Spleen (tissue), 7 donors: ENCODE results near the gene METTL23.

Experiments used
- POLR2A ChIP-seq, 3 donors: fragments of 450-650 bp; IDR thresholded peaks; one replicate each; pipeline ENCODE4 v1.5.1; 2017; ENCODE audit warnings: antibody characterized with exemption in 3 of 3, mild to moderate bottlenecking in 1 of 3
- POLR2AphosphoS5 ChIP-seq, 3 donors: sonication (generic); formaldehyde crosslinking; IDR thresholded peaks; one replicate each; pipeline ENCODE4 v1.5.1; 2017; ENCODE audit warnings: antibody characterized with exemption in 3 of 3
- TF ChIP-seq, protein P1 (sequence below), 11 experiments: fragments of 200-600 bp in 7 of 11; fragments of 450-650 bp in 4 of 11; sonication (generic) in 4 of 11; IDR thresholded peaks in 8 of 11; conservative IDR thresholded peaks in 3 of 11; 1 replicate in 7 of 11; 2 replicates in 4 of 11; pipeline versions ENCODE4 v1.4.0 to v1.8.0; 2016 to 2021; ENCODE audit warnings: antibody characterized with exemption in 11 of 11, inconsistent platforms in 4 of 11, mild to moderate bottlenecking in 1 of 11
- donor health status: DM: no; HTN: no; CAD: no; lungs with moderate emphysema.
- donor health status: DM: no; HTN: no; CAD: no.
- donor health status: DM: no; HTN: no; CAD: no.

DNA sequence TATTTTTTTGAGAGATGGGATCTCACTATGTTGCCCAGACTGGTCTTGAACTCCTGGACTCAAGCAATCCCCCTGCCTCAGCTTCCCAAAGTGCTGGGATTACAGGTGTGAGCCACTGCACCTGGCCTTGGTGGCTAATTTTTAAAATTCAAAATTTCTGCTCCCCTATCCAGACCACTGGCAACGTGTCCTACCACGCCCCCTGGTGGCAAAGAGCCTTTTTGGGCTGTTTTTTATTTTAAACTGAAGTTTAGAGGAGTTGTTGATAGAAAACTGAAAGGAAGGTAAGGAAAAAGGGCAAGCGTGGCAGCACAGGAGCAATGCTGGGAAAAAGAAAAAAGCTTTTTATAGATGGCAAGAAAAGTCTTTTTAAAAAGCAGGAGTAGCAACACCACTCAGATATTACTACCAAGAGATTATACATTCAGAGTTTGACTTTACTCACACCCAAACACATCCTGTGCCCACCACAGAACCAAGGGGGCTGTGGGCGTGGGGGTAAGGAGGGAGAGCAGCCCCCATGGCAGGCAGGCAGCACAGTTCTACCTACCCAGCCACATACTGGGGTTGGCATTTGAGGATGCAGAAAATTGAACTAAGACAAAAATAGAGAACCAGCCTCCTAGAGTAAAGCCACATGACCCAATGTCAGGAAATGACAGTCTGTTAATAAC lies 11.7 kb upstream of the METTL23 start:
- no peak for TF ChIP-seq POLR2A (IDR thresholded peaks at IDR 0.05)
- TF ChIP-seq, protein P1, sequence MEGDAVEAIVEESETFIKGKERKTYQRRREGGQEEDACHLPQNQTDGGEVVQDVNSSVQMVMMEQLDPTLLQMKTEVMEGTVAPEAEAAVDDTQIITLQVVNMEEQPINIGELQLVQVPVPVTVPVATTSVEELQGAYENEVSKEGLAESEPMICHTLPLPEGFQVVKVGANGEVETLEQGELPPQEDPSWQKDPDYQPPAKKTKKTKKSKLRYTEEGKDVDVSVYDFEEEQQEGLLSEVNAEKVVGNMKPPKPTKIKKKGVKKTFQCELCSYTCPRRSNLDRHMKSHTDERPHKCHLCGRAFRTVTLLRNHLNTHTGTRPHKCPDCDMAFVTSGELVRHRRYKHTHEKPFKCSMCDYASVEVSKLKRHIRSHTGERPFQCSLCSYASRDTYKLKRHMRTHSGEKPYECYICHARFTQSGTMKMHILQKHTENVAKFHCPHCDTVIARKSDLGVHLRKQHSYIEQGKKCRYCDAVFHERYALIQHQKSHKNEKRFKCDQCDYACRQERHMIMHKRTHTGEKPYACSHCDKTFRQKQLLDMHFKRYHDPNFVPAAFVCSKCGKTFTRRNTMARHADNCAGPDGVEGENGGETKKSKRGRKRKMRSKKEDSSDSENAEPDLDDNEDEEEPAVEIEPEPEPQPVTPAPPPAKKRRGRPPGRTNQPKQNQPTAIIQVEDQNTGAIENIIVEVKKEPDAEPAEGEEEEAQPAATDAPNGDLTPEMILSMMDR (IDR thresholded peaks at IDR 0.05 in 8 of 11, conservative IDR thresholded peaks at IDR 0.05 in 3 of 11): peak; percentile 61 to 89 (median 74)
- peak in 1 of 3 donors; percentile 28 for TF ChIP-seq POLR2AphosphoS5 (IDR thresholded peaks at IDR 0.05)
